HS-5 (cell line): ENCODE results near the gene ITGA11.

ENCODE experiments used
- DNase-seq: peaks from one replicate; pipeline ENCODE4 v3.0.0-alpha.2; 2012; ENCODE audit warnings: low read depth

The ITGA11 gene

GRCh38 chr15:68352401-68353062 is 79.4 kb downstream of the ITGA11 start:
- peak; percentile 94 for DNase-seq

- DNase-seq, result no peak
These were observed 82.8 kb downstream of the ITGA11 start for GRCh38 chr15:68349151-68349550.

GRCh38 chr15:68348606-68349005 is 83.4 kb downstream of the ITGA11 start:
- no peak for DNase-seq

GRCh38 chr15:68348081-68348480 is 83.9 kb downstream of the ITGA11 start:
- no peak for DNase-seq

GRCh38 chr15:68347392-68347791 is 84.6 kb downstream of the ITGA11 start:
- DNase-seq, result no peak

GRCh38 chr15:68346979-68347378 is 85.0 kb downstream of the ITGA11 start:
- DNase-seq, result no peak

- no peak for DNase-seq
These were observed 86.5 kb downstream of the ITGA11 start for GRCh38 chr15:68345481-68345880.

GRCh38 chr15:68344600-68344999 is 87.4 kb downstream of the ITGA11 start:
- DNase-seq, result no peak

- DNase-seq, result no peak
These were observed 88.3 kb downstream of the ITGA11 start for GRCh38 chr15:68343579-68344225.

GRCh38 chr15:68341760-68342725 is 89.9 kb downstream of the ITGA11 start:
- no peak for DNase-seq

GRCh38 chr15:68340726-68341671 is 91.0 kb downstream of the ITGA11 start:
- no peak for DNase-seq

GRCh38 chr15:68339481-68339880 is 92.5 kb downstream of the ITGA11 start:
- no peak for DNase-seq

- DNase-seq, result no peak
These were observed 94.1 kb downstream of the ITGA11 start for GRCh38 chr15:68337826-68338225.

- DNase-seq, result no peak
These were observed 95.4 kb downstream of the ITGA11 start for GRCh38 chr15:68336516-68336915.

GRCh38 chr15:68335655-68336054 is 96.3 kb downstream of the ITGA11 start:
- DNase-seq, result no peak

- DNase-seq, result no peak
These were observed 96.7 kb downstream of the ITGA11 start for GRCh38 chr15:68335251-68335650.

- no peak for DNase-seq
These were observed 97.3 kb downstream of the ITGA11 start for GRCh38 chr15:68334661-68335124.

- DNase-seq, result no peak
These were observed 98.0 kb downstream of the ITGA11 start for GRCh38 chr15:68333775-68334470.

GRCh38 chr15:68332266-68332665 is 99.7 kb downstream of the ITGA11 start:
- no peak for DNase-seq

GRCh38 chr15:68330901-68331300 is 101.1 kb downstream of the ITGA11 start:
- no peak for DNase-seq

- DNase-seq, result no peak
These were observed 101.5 kb downstream of the ITGA11 start for GRCh38 chr15:68330416-68330815.
